Vagina (tissue), 2 donors: Measurements from ENCODE around the gene RABGAP1L. TPM values are rescaled to one million over a fixed set of nuclear protein-coding genes. Genes with fewer than 3 reads are reported as not detected.
"Not testable (repeated sequence)": the region's sequence is repeated elsewhere in the genome, so short reads cannot be mapped to it uniquely, and the experiment has no call there.

Source experiments
- DNase-seq, 2 donors: peaks; one replicate each; pipeline ENCODE4 v3.0.0-alpha.2; 2017; ENCODE audit errors: extremely low spot score in 2 of 2
- H3K27ac ChIP-seq: fragments of 200-600 bp; sonication (generic); one replicate; pipeline ENCODE4 v1.5.1; 2019
- H3K27me3 ChIP-seq: fragments of 200-600 bp; sonication (generic); one replicate; pipeline ENCODE4 v1.5.1; 2019
- H3K36me3 ChIP-seq, 2 donors: fragments of 200-600 bp; sonication (generic); one replicate each; pipeline ENCODE4 v1.5.1; 2017 to 2019
- H3K4me1 ChIP-seq: fragments of 200-600 bp; sonication (generic); one replicate; pipeline ENCODE4 v1.5.1; 2019
- H3K4me3 ChIP-seq, 2 donors: fragments of 200-600 bp; sonication (generic); 1 replicate in 1 of 2; 2 replicates in 1 of 2; pipeline ENCODE4 v1.5.1; 2016 to 2019
- H3K9me3 ChIP-seq: fragments of 200-600 bp; sonication (generic); one replicate; pipeline ENCODE4 v1.5.1; 2019
- POLR2A ChIP-seq, 2 donors: fragments of 450-650 bp; IDR thresholded peaks; one replicate each; pipeline ENCODE4 v1.6.1; 2017; ENCODE audit warnings: antibody characterized with exemption in 2 of 2, mild to moderate bottlenecking in 2 of 2, moderate library complexity in 2 of 2
- POLR2AphosphoS5 ChIP-seq, 2 donors: sonication (generic); formaldehyde crosslinking; IDR thresholded peaks; one replicate each; pipeline ENCODE4 v1.9.0; 2017; ENCODE audit warnings: antibody characterized with exemption in 2 of 2, mild to moderate bottlenecking in 2 of 2, low read depth in 1 of 2; ENCODE audit not compliant: insufficient read depth in 1 of 2
- intact Hi-C: fragments of 100-400 bp; cut with DNase I; formaldehyde crosslinking; loops from one replicate; pipeline ENCODE4 v1.15.1; 2023
- total RNA-seq: library from RNA; depleted of rRNA; stranded (reverse); fragments of >200 nt; gene quantifications from one replicate; pipeline ENCODE4 v1.2.3, GENCODE V29; 2016
- TF ChIP-seq, protein P1 (sequence below), 3 experiments: fragments of 450-650 bp in 2 of 3; fragments of 200-600 bp in 1 of 3; sonication (generic) in 1 of 3; IDR thresholded peaks; one replicate each; pipeline ENCODE4 v1.5.1; 2017 to 2019; ENCODE audit warnings: antibody characterized with exemption in 3 of 3, mild to moderate bottlenecking in 2 of 3, moderate library complexity in 2 of 3

RABGAP1L gene
- total RNA-seq, 1 donor from 2014 or later, result 40.0 TPM

GRCh38 chr1:174894117-174894762, 734.9 kb downstream of the RABGAP1L start:
- Histone ChIP-seq H3K4me1 (no peaks in the 10 kb centered on the region), H3K36me3 (no peaks in the 10 kb centered on the region), H3K9me3 (no peaks in the 10 kb centered on the region), H3K27me3 (no peaks in the 10 kb centered on the region), H3K4me3 (no peak overlapping the region), H3K27ac (no peak overlapping the region)
- TF ChIP-seq POLR2A (IDR thresholded peaks at IDR 0.05) (no peak), POLR2AphosphoS5 (IDR thresholded peaks at IDR 0.05; ENCODE audit: insufficient read depth in 1 of 2, low read depth in 1 of 2) (no peak)
- TF ChIP-seq, protein P1, sequence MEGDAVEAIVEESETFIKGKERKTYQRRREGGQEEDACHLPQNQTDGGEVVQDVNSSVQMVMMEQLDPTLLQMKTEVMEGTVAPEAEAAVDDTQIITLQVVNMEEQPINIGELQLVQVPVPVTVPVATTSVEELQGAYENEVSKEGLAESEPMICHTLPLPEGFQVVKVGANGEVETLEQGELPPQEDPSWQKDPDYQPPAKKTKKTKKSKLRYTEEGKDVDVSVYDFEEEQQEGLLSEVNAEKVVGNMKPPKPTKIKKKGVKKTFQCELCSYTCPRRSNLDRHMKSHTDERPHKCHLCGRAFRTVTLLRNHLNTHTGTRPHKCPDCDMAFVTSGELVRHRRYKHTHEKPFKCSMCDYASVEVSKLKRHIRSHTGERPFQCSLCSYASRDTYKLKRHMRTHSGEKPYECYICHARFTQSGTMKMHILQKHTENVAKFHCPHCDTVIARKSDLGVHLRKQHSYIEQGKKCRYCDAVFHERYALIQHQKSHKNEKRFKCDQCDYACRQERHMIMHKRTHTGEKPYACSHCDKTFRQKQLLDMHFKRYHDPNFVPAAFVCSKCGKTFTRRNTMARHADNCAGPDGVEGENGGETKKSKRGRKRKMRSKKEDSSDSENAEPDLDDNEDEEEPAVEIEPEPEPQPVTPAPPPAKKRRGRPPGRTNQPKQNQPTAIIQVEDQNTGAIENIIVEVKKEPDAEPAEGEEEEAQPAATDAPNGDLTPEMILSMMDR (IDR thresholded peaks at IDR 0.05), result no peak
- intact Hi-C loops, result no loop called here
- DNase-seq, result no peak

- intact Hi-C loops, DNase-seq: not testable (repeated sequence)
Measured at GRCh38 chr1:174895610-174896009, 736.3 kb downstream of the RABGAP1L start.

GRCh38 chr1:174898102-174898797, 738.9 kb downstream of the RABGAP1L start:
- Histone ChIP-seq H3K4me3 (no peak overlapping the region), H3K9me3 (no peaks in the 10 kb centered on the region), H3K36me3 (no peaks in the 10 kb centered on the region), H3K4me1 (no peaks in the 10 kb centered on the region), H3K27me3 (no peaks in the 10 kb centered on the region), H3K27ac (no peak overlapping the region)
- TF ChIP-seq POLR2AphosphoS5 (IDR thresholded peaks at IDR 0.05; ENCODE audit: insufficient read depth in 1 of 2, low read depth in 1 of 2), result no peak
- no peak for TF ChIP-seq POLR2A (IDR thresholded peaks at IDR 0.05)
- TF ChIP-seq, protein P1 (IDR thresholded peaks at IDR 0.05), result no peak
- DNase-seq, result no peak
- intact Hi-C loops, result no loop called here

More at GRCh38 chr1:174895610-174896009, 736.3 kb downstream of the RABGAP1L start:
- H3K27me3 ChIP-seq, H3K9me3 ChIP-seq, H3K4me3 ChIP-seq, H3K27ac ChIP-seq, H3K4me1 ChIP-seq, H3K36me3 ChIP-seq: not testable (repeated sequence)

GRCh38 chr1:174900317-174900716, 741.0 kb downstream of the RABGAP1L start:
- Histone ChIP-seq H3K9me3 (no peaks in the 10 kb centered on the region), H3K27ac (no peak overlapping the region), H3K4me1 (no peaks in the 10 kb centered on the region), H3K4me3 (no peak overlapping the region), H3K36me3 (no peaks in the 10 kb centered on the region), H3K27me3 (no peaks in the 10 kb centered on the region)
- TF ChIP-seq POLR2AphosphoS5 (IDR thresholded peaks at IDR 0.05; ENCODE audit: insufficient read depth in 1 of 2, low read depth in 1 of 2) (no peak), POLR2A (IDR thresholded peaks at IDR 0.05) (no peak)
- TF ChIP-seq, protein P1 (IDR thresholded peaks at IDR 0.05), result no peak
- no peak for DNase-seq
- intact Hi-C loops, result no loop called here

GRCh38 chr1:174902531-174903099, 743.3 kb downstream of the RABGAP1L start:
- no peak for TF ChIP-seq POLR2A (IDR thresholded peaks at IDR 0.05)
- TF ChIP-seq POLR2AphosphoS5 (IDR thresholded peaks at IDR 0.05; ENCODE audit: insufficient read depth in 1 of 2, low read depth in 1 of 2), result no peak
- TF ChIP-seq, protein P1 (IDR thresholded peaks at IDR 0.05), result no peak
- Histone ChIP-seq H3K4me3 (no peak overlapping the region), H3K27me3 (no peaks in the 10 kb centered on the region), H3K27ac (no peak overlapping the region), H3K4me1 (no peaks in the 10 kb centered on the region), H3K9me3 (no peaks in the 10 kb centered on the region), H3K36me3 (no peaks in the 10 kb centered on the region)
- DNase-seq, result no peak
- intact Hi-C loops, result no loop called here
